IMR-90 (cell line): ENCODE measurements around the gene BOLL. TPM values are rescaled to one million over a fixed set of nuclear protein-coding genes. Genes with fewer than 3 reads are reported as not detected.

Experiments
- ATAC-seq: fragments of 200-7000 bp; cut with Tn5 transposase; 2 replicates; pipeline ENCODE4 v1.9.1; 2020; ENCODE audit warnings: low read depth, mild to moderate bottlenecking, moderate library complexity
- BruUV-seq: library from RNA; stranded (reverse); fragments of 400-500 nt; replicated peaks from 2 replicates; lab custom pipeline; 2021; lab: Mats Ljungman, UMichigan
- CTCF ChIA-PET: fragments of 300-600 bp; formaldehyde crosslinking; extraction: SDS; loops from one replicate; lab custom pipeline; 2021; ENCODE audit warnings: antibody characterized with exemption; lab: Yijun Ruan, JAX
- POLR2A ChIA-PET: fragments of 300-600 bp; sonication (Branson Sonifier 250); formaldehyde crosslinking; loops from one replicate; lab custom pipeline; 2022; ENCODE audit warnings: antibody characterized with exemption; ENCODE audit not compliant: unreplicated experiment; lab: Charles Lee
- DNase-seq: peaks from one replicate; pipeline ENCODE4 v3.0.0; 2013
- H2AFZ ChIP-seq: replicated peaks from 2 replicates; pipeline ENCODE3; 2013; ENCODE audit warnings: low read length, mild to moderate bottlenecking; ENCODE audit not compliant: poor library complexity
- H2AK5ac ChIP-seq: 2 replicates; pipeline ENCODE4 v1.6.1; 2013; ENCODE audit warnings: low read depth, low read length, inconsistent platforms
- H2AK9ac ChIP-seq: replicated peaks from 2 replicates; pipeline ENCODE3; 2013; ENCODE audit warnings: mild to moderate bottlenecking, low read depth, low read length, moderate library complexity; ENCODE audit not compliant: poor library complexity
- H2BK120ac ChIP-seq: 2 replicates; pipeline ENCODE4 v1.6.1; 2013; ENCODE audit warnings: low read depth, low read length, inconsistent platforms
- H2BK15ac ChIP-seq: 3 replicates; pipeline ENCODE4 v1.6.1; 2013; ENCODE audit warnings: low read depth, low read length, inconsistent platforms
- H2BK20ac ChIP-seq: 2 replicates; pipeline ENCODE4 v1.6.1; 2013; ENCODE audit warnings: low read depth, mild to moderate bottlenecking, inconsistent platforms, low read length, moderate library complexity
- H2BK5ac ChIP-seq: 2 replicates; pipeline ENCODE4 v1.6.1; 2013; ENCODE audit warnings: mild to moderate bottlenecking, low read depth, low read length, inconsistent platforms; ENCODE audit not compliant: poor library complexity, severe bottlenecking
- H3K14ac ChIP-seq: replicated peaks from 2 replicates; pipeline ENCODE4 v1.6.1; 2013; ENCODE audit warnings: low read depth, low read length, inconsistent platforms
- H3K18ac ChIP-seq: 2 replicates; pipeline ENCODE4 v1.6.1; 2013; ENCODE audit warnings: low read depth, low read length, control low read depth
- H3K23ac ChIP-seq: 2 replicates; pipeline ENCODE4 v1.6.1; 2013; ENCODE audit warnings: low read depth, low read length, inconsistent platforms
- H3K27ac ChIP-seq: 2 replicates; pipeline ENCODE4 v1.5.1; 2013; ENCODE audit warnings: mild to moderate bottlenecking, control low read depth, low read length; ENCODE audit not compliant: insufficient read depth
- H3K27me3 ChIP-seq: 2 replicates; pipeline ENCODE4 v1.6.1; 2013; ENCODE audit warnings: low read length; ENCODE audit not compliant: control insufficient read depth, insufficient read depth
- H3K36me3 ChIP-seq: 2 replicates; pipeline ENCODE4 v1.6.1; 2013; ENCODE audit warnings: low read length, mixed read lengths; ENCODE audit not compliant: control insufficient read depth, insufficient read depth
- H3K4ac ChIP-seq: 2 replicates; pipeline ENCODE4 v1.6.1; 2013; ENCODE audit warnings: low read depth, low read length, inconsistent platforms
- H3K4me1 ChIP-seq: 2 replicates; pipeline ENCODE4 v1.6.1; 2013; ENCODE audit warnings: low read length, mixed read lengths; ENCODE audit not compliant: control insufficient read depth, insufficient read depth
- H3K4me2 ChIP-seq: 2 replicates; pipeline ENCODE4 v1.6.1; 2013; ENCODE audit warnings: low read depth, mild to moderate bottlenecking, control low read depth, low read length, moderate library complexity
- H3K4me3 ChIP-seq: 2 replicates; pipeline ENCODE4 v1.5.1; 2013; ENCODE audit warnings: low read depth, mild to moderate bottlenecking, control low read depth, low read length, moderate library complexity; ENCODE audit not compliant: insufficient read depth
- H3K56ac ChIP-seq: 2 replicates; pipeline ENCODE4 v1.6.1; 2013; ENCODE audit warnings: low read length, inconsistent platforms; ENCODE audit not compliant: insufficient read depth; ENCODE audit errors: extremely low read depth
- H3K79me1 ChIP-seq, 2 experiments: 2 replicates each; pipeline ENCODE4 v1.6.1; 2013; ENCODE audit warnings: low read length in 2 of 2, inconsistent platforms in 1 of 2, low read depth in 1 of 2
- H3K9ac ChIP-seq: 2 replicates; pipeline ENCODE4 v1.6.1; 2013; ENCODE audit warnings: low read depth, low read length, control low read depth
- H3K9me1 ChIP-seq: 2 replicates; pipeline ENCODE4 v1.6.1; 2013; ENCODE audit warnings: low read length, inconsistent platforms; ENCODE audit not compliant: insufficient read depth
- H3K9me3 ChIP-seq: 2 replicates; pipeline ENCODE4 v1.6.1; 2013; ENCODE audit warnings: low read length; ENCODE audit not compliant: control insufficient read depth, insufficient read depth
- H4K20me1 ChIP-seq: 2 replicates; pipeline ENCODE4 v1.6.1; 2013; ENCODE audit warnings: low read length, inconsistent platforms; ENCODE audit not compliant: insufficient read depth
- H4K5ac ChIP-seq: 2 replicates; pipeline ENCODE4 v1.6.1; 2013; ENCODE audit warnings: mild to moderate bottlenecking, low read depth, low read length, control low read depth
- H4K8ac ChIP-seq, 2 experiments: 2 replicates each; pipeline ENCODE4 v1.6.1; 2013; ENCODE audit warnings: low read depth in 2 of 2, low read length in 2 of 2, control low read depth in 1 of 2, inconsistent platforms in 1 of 2
- H4K91ac ChIP-seq: 2 replicates; pipeline ENCODE4 v1.6.1; 2013; ENCODE audit warnings: low read depth, low read length, inconsistent platforms; ENCODE audit not compliant: insufficient read depth
- BHLHE40 ChIP-seq: fragments of 150-350 bp; IDR thresholded peaks from 2 replicates; pipeline ENCODE4 v1.6.1; 2016; ENCODE audit warnings: mild to moderate bottlenecking, low read depth, low read length
- CHD1 ChIP-seq: IDR thresholded peaks from 2 replicates; pipeline ENCODE4 v1.6.1; 2012; ENCODE audit warnings: low read depth, low read length, improper control_type of control experiment
- CTCF ChIP-seq: conservative IDR thresholded peaks from 2 replicates; pipeline ENCODE4 v1.5.1; 2012; ENCODE audit warnings: mild to moderate bottlenecking, low read depth, low read length, improper control_type of control experiment
- ELK1 ChIP-seq: fragments of 150-350 bp; IDR thresholded peaks from 2 replicates; pipeline ENCODE4 v1.6.1; 2016; ENCODE audit warnings: low read depth, mild to moderate bottlenecking, low read length, moderate library complexity, borderline replicate concordance
- FOS ChIP-seq: fragments of 150-350 bp; IDR thresholded peaks from 2 replicates; pipeline ENCODE4 v1.6.1; 2016; ENCODE audit warnings: low read depth, low read length
- MAFK ChIP-seq: IDR thresholded peaks from 2 replicates; pipeline ENCODE4 v1.6.1; 2012; ENCODE audit warnings: low read depth, low read length, improper control_type of control experiment
- MAZ ChIP-seq: IDR thresholded peaks from 2 replicates; pipeline ENCODE4 v1.6.1; 2012; ENCODE audit warnings: low read depth, mild to moderate bottlenecking, low read length, improper control_type of control experiment, moderate library complexity, borderline replicate concordance
- NFE2L2 ChIP-seq: fragments of 150-350 bp; IDR thresholded peaks from 2 replicates; pipeline ENCODE4 v1.6.1; 2016; ENCODE audit warnings: low read depth, mild to moderate bottlenecking, low read length
- RAD21 ChIP-seq: IDR thresholded peaks from 2 replicates; pipeline ENCODE4 v1.6.1; 2012; ENCODE audit warnings: low read length, improper control_type of control experiment
- RCOR1 ChIP-seq: IDR thresholded peaks from 2 replicates; pipeline ENCODE4 v1.6.1; 2012; ENCODE audit warnings: mild to moderate bottlenecking, low read length, improper control_type of control experiment; ENCODE audit not compliant: insufficient replicate concordance
- RFX5 ChIP-seq: IDR thresholded peaks from 2 replicates; pipeline ENCODE4 v1.8.0; 2012; ENCODE audit warnings: low read depth, mild to moderate bottlenecking, low read length, moderate library complexity
- USF2 ChIP-seq: fragments of 150-350 bp; IDR thresholded peaks from 2 replicates; pipeline ENCODE4 v1.6.1; 2017; ENCODE audit warnings: mild to moderate bottlenecking, antibody characterized with exemption, low read length, low read depth
- WGBS, 2 experiments: methylation state at CpG; one replicate each; pipeline versions ENCODE4 v1.1.5 to v1.1.7; 2013; ENCODE audit warnings: missing lambda C conversion rate in 2 of 2; ENCODE audit not compliant: insufficient read length in 1 of 2; ENCODE audit errors: extremely low coverage in 2 of 2; 5-methylcytosine and 5-hydroxymethylcytosine counted together
- dilution Hi-C: fragments of 300-500 bp; cut with HindIII; formaldehyde crosslinking; loops from one replicate; pipeline ENCODE4 v1.14.3; 2018; ENCODE audit warnings: low sequenced_read_pairs; ENCODE audit not compliant: unreplicated experiment
- in situ Hi-C: fragments of 300-500 bp; cut with MboI; formaldehyde crosslinking; loops from 3 replicates; pipeline ENCODE4 v1.14.3; 2019; ENCODE audit warnings: low sequenced_read_pairs, inconsistent platforms, mixed read lengths
- intact Hi-C: fragments of 100-400 bp; cut with micrococcal nuclease; formaldehyde crosslinking; loops from 2 replicates; pipeline ENCODE4 v1.10.0; 2022
- polyA plus RNA-seq, 3 experiments: library from polyadenylated mRNA; depleted of rRNA; stranded (reverse); fragments of >200 nt; gene quantifications; 2 replicates each; pipeline ENCODE4 v1.2.3, GENCODE V29; 2012; ENCODE audit warnings: low replicate concordance in 1 of 3
- total RNA-seq: library from RNA; depleted of rRNA; stranded (reverse); fragments of >200 nt; gene quantifications from 2 replicates; pipeline ENCODE4 v1.2.3, GENCODE V29; 2012

The BOLL gene
- total and polyA plus RNA-seq, 2 of the 4 experiments (the other 2 are of a cell fraction), result not detected

GRCh38 chr2:197700960-197701359 is 84.2 kb downstream of the BOLL start:
- POLR2A ChIA-PET, result no interaction called here
- intact Hi-C loops, result loop anchor here (10.0 kb wide), 2 partner anchors 266 to 576 kb away; partner anchors contain the start of gene SF3B1

More at GRCh38 chr2:197700960-197701359, 84.2 kb downstream of the BOLL start:
- H3K4me3 ChIP-seq, result no peak overlapping the region
- H3K18ac ChIP-seq, result no peak overlapping the region
- H3K9me3 ChIP-seq, result no peaks in the 10 kb centered on the region
- no peak overlapping the region for H2AK9ac ChIP-seq
- in situ Hi-C loops, result loop anchor here (10.0 kb wide), 1 partner anchor 186 kb away; the partner anchor contains the start of gene MOB4
- no peak overlapping the region for H3K27ac ChIP-seq
- no peak overlapping the region for H2BK5ac ChIP-seq
- H3K14ac ChIP-seq, result no peak overlapping the region
- no peak overlapping the region for H3K9ac ChIP-seq
- H3K23ac ChIP-seq, result no peak overlapping the region
- H3K36me3 ChIP-seq, result no peaks in the 10 kb centered on the region
- TF ChIP-seq USF2 (no peak), BHLHE40 (no peak), ELK1 (no peak), CTCF (no peak), RAD21 (no peak), RCOR1 (no peak), NFE2L2 (no peak), RFX5 (no peak), CHD1 (no peak), MAFK (no peak), FOS (no peak), MAZ (no peak)
- peaks cover 3% of the 10 kb centered on the region; the same call in 1 of the 2 replicates for H4K20me1 ChIP-seq
- no peaks in the 10 kb centered on the region for H3K4me1 ChIP-seq
- DNase-seq, result no peak
- H4K91ac ChIP-seq, result no peak overlapping the region
- H4K8ac ChIP-seq, result no peak overlapping the region
- dilution Hi-C loops, result no loop called here
- no peaks in the 10 kb centered on the region for H3K9me1 ChIP-seq
- H2AFZ ChIP-seq, result peak overlapping the region; percentile 61
- CTCF ChIA-PET, result no interaction called here
- BruUV-seq, result no TSS peak
- no peaks in the 10 kb centered on the region for H3K27me3 ChIP-seq
- H4K5ac ChIP-seq, result no peak overlapping the region
- H3K4ac ChIP-seq, result no peak overlapping the region
- H2BK20ac ChIP-seq, result no peak overlapping the region
- no peak overlapping the region for H3K56ac ChIP-seq
- ATAC-seq, result no peak
- no peak overlapping the region for H2BK15ac ChIP-seq
- H2BK120ac ChIP-seq, result no peak overlapping the region
- no CpG with 5 or more reads among the region's 3 CpGs for WGBS, 2 experiments
- peaks cover 0 to 2% of the 10 kb centered on the region in 2 experiments; a peak in 3 of 4 replicates for H3K79me1 ChIP-seq
- no peak overlapping the region for H3K4me2 ChIP-seq
- H2AK5ac ChIP-seq, result no peak overlapping the region
